ENCODE results near the gene FOXB2. TPM values are rescaled to one million over a fixed set of nuclear protein-coding genes. Genes with fewer than 3 reads are reported as not detected.

The FOXB2 gene
- polyA plus RNA-seq, 1 of the 3 experiments (the other 2 are of a cell fraction): not detected

- TF ChIP-seq TAF1 (IDR thresholded peaks at IDR 0.05; ENCODE audit: borderline replicate concordance, low read depth, low read length) (no peak), NRF1 (IDR thresholded peaks at IDR 0.05; ENCODE audit: low read depth, low read length) (no peak)
Observed at GRCh38 chr9:77023726-77024125, 4.3 kb downstream of the FOXB2 start (continued).

GRCh38 chr9:77024776-77025545, 5.5 kb downstream of the FOXB2 start:
- Histone ChIP-seq H3K79me2 (ENCODE audit: insufficient read depth) (no peaks in the 10 kb centered on the region), H3K27me3 (ENCODE audit: insufficient read depth) (peaks cover 75% of the 10 kb centered on the region), H3K4me1 (ENCODE audit: control insufficient read depth in 1 of 2, insufficient read depth in 2 of 2, low read depth in 1 of 2, low read length in 1 of 2) (no peaks in the 10 kb centered on the region; a peak in 1 of 4 replicates), H3K9me2 (no peaks in the 10 kb centered on the region), H3K4me2 (no peak overlapping the region), H2AFZ (ENCODE audit: low read depth) (no peak overlapping the region), H3K4me3 (ENCODE audit: low read depth in 2 of 2, low read length in 1 of 2) (no peak overlapping the region), H3F3A (replicated peaks; ENCODE audit: insufficient read depth) (no peaks in the 10 kb centered on the region), H3K36me3 (replicated peaks in 1 of 2; ENCODE audit: control insufficient read depth in 1 of 2, insufficient read depth in 2 of 2, low read length in 1 of 2) (no peaks in the 10 kb centered on the region), H3K27ac (ENCODE audit: low read depth in 2 of 2, low read length in 1 of 2) (no peak overlapping the region), H3K9ac (no peak overlapping the region), H4K20me1 (ENCODE audit: insufficient read depth) (no peaks in the 10 kb centered on the region), H3K9me3 (no peaks in the 10 kb centered on the region)
- CTCF ChIA-PET: no interaction called here
- TF ChIP-seq IRF3 (IDR thresholded peaks at IDR 0.05; ENCODE audit: low read depth, low read length) (no peak), CHD2 (IDR thresholded peaks at IDR 0.05; ENCODE audit: low read length, partially characterized antibody) (no peak), REST (IDR thresholded peaks at IDR 0.05; ENCODE audit: low read depth, low read length) (no peak), CTCF (IDR thresholded peaks at IDR 0.05) (no peak), SIN3A (IDR thresholded peaks at IDR 0.05; ENCODE audit: borderline replicate concordance, low read depth, low read length) (no peak), GATA2 (CRISPR knock-in tag; IDR thresholded peaks at IDR 0.05) (no peak), TEAD4 (IDR thresholded peaks at IDR 0.05; ENCODE audit: borderline replicate concordance, insufficient read depth) (no peak), USF2 (IDR thresholded peaks at IDR 0.05; ENCODE audit: borderline replicate concordance, low read depth, low read length) (no peak), YY1 (IDR thresholded peaks at IDR 0.05; ENCODE audit: low read depth) (no peak), EZH2phosphoT487 (IDR thresholded peaks at IDR 0.05; ENCODE audit: borderline replicate concordance, low read depth) (no peak)
- POLR2A ChIA-PET: interaction anchor here (0.6 kb wide), 1 partner anchor 148 kb away, joined by 3 read pairs; no protein-coding TSS in a partner anchor
- DNase-seq: peak; percentile 9
- WGBS (ENCODE audit: low lambda C conversion rate): 6% methylated on average over 3 of the region's 3 CpGs
